Gastrocnemius medialis (tissue), 4 donors: ENCODE measurements around the gene ABCC2.

ENCODE experiments used
- CTCF ChIP-seq, 5 experiments: fragments of 450-650 bp in 3 of 5; fragments of 200-600 bp in 2 of 5; sonication (generic) in 2 of 5; IDR thresholded peaks in 4 of 5; conservative IDR thresholded peaks in 1 of 5; 1 replicate in 4 of 5; 2 replicates in 1 of 5; pipeline ENCODE4 v1.5.1; 2016 to 2019; ENCODE audit warnings: antibody characterized with exemption in 5 of 5, mild to moderate bottlenecking in 3 of 5, moderate library complexity in 3 of 5
- POLR2A ChIP-seq, 2 donors: fragments of 450-650 bp; IDR thresholded peaks; one replicate each; pipeline ENCODE4 v1.6.1; 2017; ENCODE audit warnings: antibody characterized with exemption in 2 of 2, mild to moderate bottlenecking in 2 of 2, moderate library complexity in 2 of 2

GRCh38 chr10:99836711-99837110, 54.3 kb downstream of the ABCC2 start:
- TF ChIP-seq CTCF (IDR thresholded peaks at IDR 0.05 in 4 of 5, conservative IDR thresholded peaks at IDR 0.05 in 1 of 5) (no peak), POLR2A (IDR thresholded peaks at IDR 0.05) (no peak)
